Suprapubic skin (tissue), 4 donors: Measurements from ENCODE around the gene EPHA4. TPM values are rescaled to one million over a fixed set of nuclear protein-coding genes. Genes with fewer than 3 reads are reported as not detected.

Experiments
- DNase-seq, 2 donors: peaks; one replicate each; pipeline ENCODE4 v3.0.0-alpha.2; 2019; ENCODE audit warnings: low spot score in 2 of 2
- H3K27ac ChIP-seq: fragments of 200-600 bp; sonication (generic); one replicate; pipeline ENCODE4 v1.5.1; 2019
- H3K27me3 ChIP-seq: fragments of 200-600 bp; sonication (generic); one replicate; pipeline ENCODE4 v1.5.1; 2019
- H3K36me3 ChIP-seq: fragments of 200-600 bp; sonication (generic); one replicate; pipeline ENCODE4 v1.5.1; 2019
- H3K4me1 ChIP-seq: fragments of 200-600 bp; sonication (generic); one replicate; pipeline ENCODE4 v1.5.1; 2019
- H3K4me3 ChIP-seq: fragments of 200-600 bp; sonication (generic); one replicate; pipeline ENCODE4 v1.5.1; 2019; ENCODE audit warnings: mild to moderate bottlenecking
- H3K9me3 ChIP-seq: fragments of 200-600 bp; sonication (generic); one replicate; pipeline ENCODE4 v1.5.1; 2019
- EP300 ChIP-seq: sonication (generic); formaldehyde crosslinking; IDR thresholded peaks from one replicate; pipeline ENCODE4 v1.6.1; 2017; ENCODE audit warnings: antibody characterized with exemption
- POLR2A ChIP-seq, 2 donors: fragments of 450-650 bp; IDR thresholded peaks; one replicate each; pipeline ENCODE4 v1.6.1; 2017; ENCODE audit warnings: antibody characterized with exemption in 2 of 2, mild to moderate bottlenecking in 2 of 2, moderate library complexity in 2 of 2
- POLR2AphosphoS5 ChIP-seq, 3 donors: sonication (generic); formaldehyde crosslinking; IDR thresholded peaks; one replicate each; pipeline ENCODE4 v1.6.1; 2017; ENCODE audit warnings: antibody characterized with exemption in 3 of 3
- WGBS: methylation state at CpG from one replicate; pipeline ENCODE4 v1.1.5; 2018; 5-methylcytosine and 5-hydroxymethylcytosine counted together
- total RNA-seq, 4 donors: library from RNA; depleted of rRNA; stranded (reverse); fragments of >200 nt; gene quantifications; one replicate each; pipeline ENCODE4 v1.1.0, GENCODE V29; 2016
- TF ChIP-seq, protein P1 (sequence below), 2 donors: fragments of 200-600 bp in 1 of 2; fragments of 450-650 bp in 1 of 2; sonication (generic) in 1 of 2; IDR thresholded peaks; one replicate each; pipeline ENCODE4 v1.5.1; 2016 to 2019; ENCODE audit warnings: antibody characterized with exemption in 2 of 2, mild to moderate bottlenecking in 1 of 2, moderate library complexity in 1 of 2

The EPHA4 gene
- total RNA-seq, 4 donors from 2014 or later: 49.9 to 70.6 (median 67.8) TPM

DNA sequence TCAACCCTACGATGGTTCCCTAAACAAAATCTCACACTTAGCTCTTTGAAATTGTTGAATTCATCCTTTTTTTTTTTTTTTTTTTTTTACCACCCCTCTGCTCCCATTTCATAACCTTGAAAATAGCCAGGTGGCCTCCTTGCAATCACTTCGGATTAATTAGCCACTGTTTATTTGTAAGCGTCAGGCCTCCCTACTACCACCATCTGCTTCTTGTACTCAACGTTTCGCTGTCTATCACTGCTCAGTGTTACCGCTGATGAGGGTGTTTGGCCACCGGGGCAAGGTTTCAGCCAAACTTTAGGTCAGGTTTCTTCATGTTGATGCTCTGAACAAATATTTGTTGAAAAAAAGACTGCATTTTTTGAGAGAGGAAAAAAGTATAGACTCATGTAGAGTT is 183.2 kb downstream of the EPHA4 start:
- no peak overlapping the region for H3K4me3 ChIP-seq
- no peaks in the 10 kb centered on the region for H3K27me3 ChIP-seq
- no peaks in the 10 kb centered on the region for H3K9me3 ChIP-seq
- TF ChIP-seq EP300 (no peak), POLR2A (IDR thresholded peaks at IDR 0.05) (no peak), POLR2AphosphoS5 (IDR thresholded peaks at IDR 0.05) (no peak)
- TF ChIP-seq, protein P1, sequence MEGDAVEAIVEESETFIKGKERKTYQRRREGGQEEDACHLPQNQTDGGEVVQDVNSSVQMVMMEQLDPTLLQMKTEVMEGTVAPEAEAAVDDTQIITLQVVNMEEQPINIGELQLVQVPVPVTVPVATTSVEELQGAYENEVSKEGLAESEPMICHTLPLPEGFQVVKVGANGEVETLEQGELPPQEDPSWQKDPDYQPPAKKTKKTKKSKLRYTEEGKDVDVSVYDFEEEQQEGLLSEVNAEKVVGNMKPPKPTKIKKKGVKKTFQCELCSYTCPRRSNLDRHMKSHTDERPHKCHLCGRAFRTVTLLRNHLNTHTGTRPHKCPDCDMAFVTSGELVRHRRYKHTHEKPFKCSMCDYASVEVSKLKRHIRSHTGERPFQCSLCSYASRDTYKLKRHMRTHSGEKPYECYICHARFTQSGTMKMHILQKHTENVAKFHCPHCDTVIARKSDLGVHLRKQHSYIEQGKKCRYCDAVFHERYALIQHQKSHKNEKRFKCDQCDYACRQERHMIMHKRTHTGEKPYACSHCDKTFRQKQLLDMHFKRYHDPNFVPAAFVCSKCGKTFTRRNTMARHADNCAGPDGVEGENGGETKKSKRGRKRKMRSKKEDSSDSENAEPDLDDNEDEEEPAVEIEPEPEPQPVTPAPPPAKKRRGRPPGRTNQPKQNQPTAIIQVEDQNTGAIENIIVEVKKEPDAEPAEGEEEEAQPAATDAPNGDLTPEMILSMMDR (IDR thresholded peaks at IDR 0.05): no peak
- H3K27ac ChIP-seq: no peak overlapping the region
- no peaks in the 10 kb centered on the region for H3K4me1 ChIP-seq
- no peaks in the 10 kb centered on the region for H3K36me3 ChIP-seq
- 94% methylated on average over 7 of the region's 7 CpGs for WGBS
- no peak for DNase-seq

DNA sequence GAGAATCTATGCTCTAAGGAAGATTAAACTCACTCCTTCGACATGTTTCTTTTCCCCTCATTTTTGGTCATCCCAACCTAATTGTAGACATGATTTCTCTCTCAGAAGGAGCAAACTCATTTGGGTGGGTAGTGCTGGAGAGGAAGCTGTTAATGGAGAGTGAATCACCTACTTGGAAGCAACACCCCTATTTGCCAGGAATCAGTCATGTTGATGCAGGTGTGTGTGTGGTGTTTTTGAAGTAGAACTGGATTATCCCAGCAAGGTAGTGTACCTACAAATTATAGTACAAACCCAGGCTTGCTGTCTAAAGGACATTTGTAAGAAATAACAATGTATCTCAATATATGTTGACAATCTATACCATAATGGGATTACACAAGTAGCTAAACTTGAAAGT is 186.4 kb downstream of the EPHA4 start:
- H3K27me3 ChIP-seq: no peaks in the 10 kb centered on the region
- WGBS: 88% methylated on average over 1 of the region's 1 CpG
- H3K4me1 ChIP-seq: no peaks in the 10 kb centered on the region
- H3K36me3 ChIP-seq: no peaks in the 10 kb centered on the region
- H3K4me3 ChIP-seq: no peak overlapping the region
- TF ChIP-seq EP300 (no peak), POLR2A (IDR thresholded peaks at IDR 0.05) (no peak)
- no peak for DNase-seq
- H3K9me3 ChIP-seq: no peaks in the 10 kb centered on the region
- no peak overlapping the region for H3K27ac ChIP-seq

DNA sequence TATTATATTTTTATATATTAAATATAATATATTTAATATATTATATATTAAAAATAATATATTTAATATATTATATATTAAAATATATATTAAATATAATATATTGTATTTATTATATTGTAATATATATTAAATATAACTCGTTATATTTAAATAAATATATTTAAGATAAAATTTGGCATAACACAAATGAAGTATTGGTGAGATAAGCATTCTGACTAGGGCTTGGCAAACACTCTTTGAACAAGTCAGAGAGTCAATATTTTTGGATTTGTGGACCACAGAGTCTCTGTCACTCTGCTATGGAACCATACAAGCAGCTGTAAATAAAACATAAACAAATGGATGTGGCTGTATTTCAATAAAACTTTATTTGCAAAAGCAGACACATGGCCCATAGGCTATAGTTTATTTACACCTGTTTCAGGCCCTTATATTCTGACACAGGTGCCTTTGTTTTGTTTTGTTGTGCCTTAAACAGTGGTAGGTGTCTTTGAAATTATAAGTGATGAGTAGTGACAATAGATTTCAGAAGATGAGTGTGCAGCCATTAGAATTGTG is 190.1 kb downstream of the EPHA4 start:
- 91% methylated on average over 1 of the region's 1 CpG for WGBS
- TF ChIP-seq EP300: no peak
- TF ChIP-seq POLR2AphosphoS5 (IDR thresholded peaks at IDR 0.05): no peak
- TF ChIP-seq POLR2A (IDR thresholded peaks at IDR 0.05): no peak
- TF ChIP-seq, protein P1 (IDR thresholded peaks at IDR 0.05): no peak

DNA sequence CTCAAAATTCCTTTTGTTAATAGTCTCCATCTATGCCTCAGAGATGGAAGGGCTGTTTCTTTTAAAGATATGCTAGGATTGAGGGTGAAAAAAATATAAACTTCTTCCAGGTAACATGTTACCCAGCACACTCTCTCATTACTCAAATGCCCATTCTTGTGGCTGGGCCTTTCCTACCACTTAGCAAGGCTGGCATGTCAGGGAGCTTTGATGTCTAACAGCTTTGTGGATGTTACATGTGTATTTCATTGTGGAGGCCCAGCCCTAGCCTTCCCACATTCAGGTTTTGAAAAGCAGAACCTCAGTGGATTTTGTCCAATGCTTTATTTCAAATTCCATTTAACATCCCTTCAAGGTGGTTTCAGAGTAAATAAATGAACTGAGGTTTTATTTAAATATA is 191.4 kb downstream of the EPHA4 start:
- Histone ChIP-seq H3K9me3 (no peaks in the 10 kb centered on the region), H3K36me3 (no peaks in the 10 kb centered on the region), H3K27ac (no peak overlapping the region), H3K27me3 (no peaks in the 10 kb centered on the region), H3K4me1 (no peaks in the 10 kb centered on the region), H3K4me3 (no peak overlapping the region)
- DNase-seq: no peak
- TF ChIP-seq EP300: no peak
- TF ChIP-seq POLR2A (IDR thresholded peaks at IDR 0.05): no peak
- no peak for TF ChIP-seq POLR2AphosphoS5 (IDR thresholded peaks at IDR 0.05)
- TF ChIP-seq, protein P1 (IDR thresholded peaks at IDR 0.05): no peak

More for the DNA sequence above, 190.1 kb downstream of the EPHA4 start:
- no peak for DNase-seq
- Histone ChIP-seq H3K9me3 (no peaks in the 10 kb centered on the region), H3K4me3 (no peak overlapping the region), H3K4me1 (no peaks in the 10 kb centered on the region), H3K27ac (no peak overlapping the region), H3K36me3 (no peaks in the 10 kb centered on the region), H3K27me3 (no peaks in the 10 kb centered on the region)

DNA sequence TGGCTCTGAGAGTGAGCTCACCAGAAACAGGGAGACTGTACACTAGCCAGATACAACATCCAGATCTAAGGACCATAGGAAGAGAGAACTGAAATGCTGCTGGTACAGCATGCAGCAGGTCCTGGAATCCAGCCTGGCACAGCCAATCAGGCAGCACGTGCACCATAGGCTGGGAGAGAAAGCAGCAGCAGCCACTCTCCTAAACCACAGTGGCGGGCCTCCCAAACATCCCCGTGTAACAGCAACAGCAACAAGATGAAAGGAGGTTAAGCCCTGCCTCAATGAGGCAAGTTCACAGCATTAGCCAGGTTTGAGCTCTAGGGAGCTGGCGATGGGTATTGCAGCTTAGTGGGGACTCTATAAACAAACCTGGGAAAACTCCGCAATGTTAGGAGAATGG is 192.0 kb downstream of the EPHA4 start:
- H3K27ac ChIP-seq: no peak overlapping the region
- H3K4me1 ChIP-seq: no peaks in the 10 kb centered on the region
- no peaks in the 10 kb centered on the region for H3K36me3 ChIP-seq
- no peaks in the 10 kb centered on the region for H3K27me3 ChIP-seq
- 86% methylated on average over 5 of the region's 5 CpGs for WGBS
- no peak for DNase-seq
- H3K9me3 ChIP-seq: no peaks in the 10 kb centered on the region
- no peak overlapping the region for H3K4me3 ChIP-seq
- TF ChIP-seq POLR2AphosphoS5 (IDR thresholded peaks at IDR 0.05) (no peak), POLR2A (IDR thresholded peaks at IDR 0.05) (no peak), EP300 (no peak)
- TF ChIP-seq, protein P1 (IDR thresholded peaks at IDR 0.05): no peak

DNA sequence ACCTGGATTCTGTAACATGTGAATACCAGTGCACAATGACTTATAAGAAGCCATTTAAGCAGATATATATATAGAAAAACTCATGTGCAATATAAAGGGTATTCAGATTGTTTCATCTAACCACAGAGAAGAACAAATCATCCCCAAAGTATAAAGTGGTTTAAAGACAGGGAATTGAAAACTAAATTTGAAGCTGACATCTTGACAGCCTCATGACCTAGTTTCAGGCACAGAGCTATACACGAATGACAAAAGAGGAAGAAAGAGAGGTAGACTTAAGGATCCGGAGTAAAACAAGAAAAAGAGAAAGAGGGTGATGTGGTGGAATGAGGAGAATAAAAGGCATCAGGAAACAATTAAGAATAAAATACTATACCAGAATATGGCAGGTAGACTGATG is 194.5 kb downstream of the EPHA4 start:
- Histone ChIP-seq H3K4me3 (no peak overlapping the region), H3K9me3 (no peaks in the 10 kb centered on the region), H3K36me3 (no peaks in the 10 kb centered on the region), H3K4me1 (no peaks in the 10 kb centered on the region), H3K27ac (no peak overlapping the region), H3K27me3 (no peaks in the 10 kb centered on the region)
- no peak for TF ChIP-seq POLR2A (IDR thresholded peaks at IDR 0.05)
- TF ChIP-seq, protein P1 (IDR thresholded peaks at IDR 0.05): no peak
- no peak for TF ChIP-seq POLR2AphosphoS5 (IDR thresholded peaks at IDR 0.05)
- TF ChIP-seq EP300: no peak
- WGBS: 78% methylated on average over 2 of the region's 2 CpGs
- no peak for DNase-seq
